ENCODE measurements around the gene CHCHD10.

DNA sequence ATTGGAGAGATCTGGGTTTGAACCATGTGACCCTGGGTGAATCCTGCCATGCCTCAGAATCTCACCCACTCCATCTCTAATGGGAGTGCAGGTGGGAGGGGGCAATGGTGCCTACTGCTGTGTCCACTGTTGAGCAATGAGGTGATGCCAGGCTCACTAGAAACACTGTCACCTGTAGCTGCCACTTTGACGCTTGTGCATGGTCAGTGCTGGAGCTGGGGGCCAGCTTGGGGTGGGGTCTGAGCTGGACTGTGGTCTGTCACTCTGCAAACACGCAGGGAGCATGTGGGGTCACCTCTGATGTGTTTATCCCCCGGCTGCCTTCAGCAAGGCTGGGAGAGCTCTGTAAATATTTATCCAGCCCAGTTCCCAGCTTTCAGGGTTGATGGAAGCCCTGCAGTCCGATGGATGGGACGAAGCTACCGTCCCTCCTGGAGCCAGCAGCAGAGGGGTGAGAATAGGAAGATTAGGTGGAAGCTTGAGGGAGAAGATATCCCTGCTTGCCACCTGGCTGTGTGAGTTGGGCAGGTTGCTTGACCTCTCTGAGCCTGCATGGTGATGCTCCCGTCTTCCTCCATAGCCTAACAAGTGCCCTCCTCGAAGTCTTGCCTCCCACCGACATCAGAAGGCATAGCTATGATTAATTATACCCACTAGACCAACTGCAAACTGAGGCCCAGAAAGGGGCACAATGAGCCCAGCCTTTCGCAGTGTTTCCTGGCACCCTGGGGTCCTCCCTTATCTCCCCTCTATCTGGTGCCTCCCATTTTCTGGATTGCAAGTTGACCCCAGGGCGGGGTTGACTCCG, 6.5 kb upstream of the CHCHD10 start:
- no peak for TF ChIP-seq CTCF (IDR thresholded peaks at IDR 0.05)
- TF ChIP-seq EP300 (IDR thresholded peaks at IDR 0.05) = no peak
- no peak for TF ChIP-seq POLR2A (IDR thresholded peaks at IDR 0.05)
- TF ChIP-seq POLR2AphosphoS5 (IDR thresholded peaks at IDR 0.05) = no peak

All from upper lobe of left lung (tissue), 4 donors.